ENCODE measurements around the gene FCSK. TPM values are rescaled to one million over a fixed set of nuclear protein-coding genes. Genes with fewer than 3 reads are reported as not detected.

Gene FCSK
- total and polyA plus RNA-seq, 10 of the 15 experiments (the other 5 are each of a cell fraction or from before 2014, with no cell fraction given), result 0.60 to 17.6 (median 7.4) TPM

DNA sequence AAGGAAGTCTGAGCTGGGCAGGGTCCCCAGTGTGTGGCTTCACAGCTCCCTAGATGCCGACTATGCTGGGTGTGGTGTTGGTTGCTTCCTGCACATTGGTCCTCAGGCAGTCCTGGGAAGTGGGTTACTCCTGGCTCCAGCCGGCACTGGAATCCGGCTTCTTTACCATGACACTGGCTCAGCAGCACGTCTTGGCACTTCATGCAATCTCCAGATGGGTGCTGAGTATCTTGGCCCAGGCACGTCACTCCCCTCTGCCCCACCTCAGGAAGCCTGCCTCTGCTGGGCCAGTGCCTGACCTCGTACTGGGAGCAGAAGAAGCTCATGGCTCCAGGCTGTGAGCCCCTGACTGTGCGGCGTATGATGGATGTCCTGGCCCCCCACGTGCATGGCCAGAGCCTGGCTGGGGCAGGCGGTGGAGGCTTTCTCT, 24.5 kb downstream of the FCSK start:
- no TSS peak for BruUV-seq (replicated peaks)
- Histone ChIP-seq H3K36me3 (ENCODE audit: control insufficient read depth in 2 of 2, insufficient read depth in 2 of 2, low read length in 1 of 2) (peaks cover 17 to 28% of the 10 kb centered on the region in 2 experiments), H3K9me3 (replicated peaks; ENCODE audit: control insufficient read depth, insufficient read depth, low read length) (no peaks in the 10 kb centered on the region), H3K9ac (ENCODE audit: control insufficient read depth, insufficient read depth, low read length) (no peak overlapping the region), H3K79me2 (ENCODE audit: control insufficient read depth, insufficient read depth, low read length) (no peaks in the 10 kb centered on the region), H3K27me3 (replicated peaks in 1 of 2; ENCODE audit: control insufficient read depth in 2 of 2, insufficient read depth in 2 of 2, low read length in 1 of 2) (no peaks in the 10 kb centered on the region), H3K4me3 (no peak overlapping the region), H3K4me1 (ENCODE audit: control insufficient read depth, insufficient read depth, low read length) (peaks cover 35% of the 10 kb centered on the region), H4K20me1 (ENCODE audit: control insufficient read depth, insufficient read depth) (no peaks in the 10 kb centered on the region), H2AFZ (ENCODE audit: control insufficient read depth, low read depth, low read length) (no peak overlapping the region), H3K27ac (ENCODE audit: control insufficient read depth, insufficient read depth) (no peak overlapping the region), H3K4me2 (ENCODE audit: control insufficient read depth, insufficient read depth) (no peak overlapping the region)
- ChIA-PET RAD21 (ENCODE audit: unreplicated experiment) (no interaction called here), CTCF (interaction anchor here (0.9 to 1.4 kb wide), 3 partner anchors 46 to 85 kb away, joined by 3 to 4 read pairs (median 4); no protein-coding TSS in a partner anchor), POLR2A (interaction anchor here (2.6 kb wide), 1 partner anchor 42 kb away, joined by 11 read pairs; the partner anchor contains the start of gene ST3GAL2), SMC1A (ENCODE audit: uncharacterized antibody, unreplicated experiment) (interaction anchor here (3.3 kb wide), 1 partner anchor 99 kb away, joined by 11 read pairs; no protein-coding TSS in a partner anchor)
- no peak for ATAC-seq
- TF ChIP-seq POLR2A (IDR thresholded peaks at IDR 0.05; ENCODE audit: low read depth, low read length), result 0 out of 2 replicates have a peak, but pooled peaks have one; percentile 4
- TF ChIP-seq NBN (IDR thresholded peaks at IDR 0.05), result no peak
- WGBS (ENCODE audit: insufficient coverage, insufficient replicate concordance, low lambda C conversion rate, missing lambda C conversion rate), result 91% methylated on average over 10 of the region's 10 CpGs
- no peak for FAIRE-seq
- no peak for DNase-seq (ENCODE audit: low read depth, low spot score)
- intact Hi-C loops (cut with micrococcal nuclease; ENCODE audit: unreplicated experiment), result no loop called here
- in situ Hi-C loops (cut with MboI), result no loop called here

DNA sequence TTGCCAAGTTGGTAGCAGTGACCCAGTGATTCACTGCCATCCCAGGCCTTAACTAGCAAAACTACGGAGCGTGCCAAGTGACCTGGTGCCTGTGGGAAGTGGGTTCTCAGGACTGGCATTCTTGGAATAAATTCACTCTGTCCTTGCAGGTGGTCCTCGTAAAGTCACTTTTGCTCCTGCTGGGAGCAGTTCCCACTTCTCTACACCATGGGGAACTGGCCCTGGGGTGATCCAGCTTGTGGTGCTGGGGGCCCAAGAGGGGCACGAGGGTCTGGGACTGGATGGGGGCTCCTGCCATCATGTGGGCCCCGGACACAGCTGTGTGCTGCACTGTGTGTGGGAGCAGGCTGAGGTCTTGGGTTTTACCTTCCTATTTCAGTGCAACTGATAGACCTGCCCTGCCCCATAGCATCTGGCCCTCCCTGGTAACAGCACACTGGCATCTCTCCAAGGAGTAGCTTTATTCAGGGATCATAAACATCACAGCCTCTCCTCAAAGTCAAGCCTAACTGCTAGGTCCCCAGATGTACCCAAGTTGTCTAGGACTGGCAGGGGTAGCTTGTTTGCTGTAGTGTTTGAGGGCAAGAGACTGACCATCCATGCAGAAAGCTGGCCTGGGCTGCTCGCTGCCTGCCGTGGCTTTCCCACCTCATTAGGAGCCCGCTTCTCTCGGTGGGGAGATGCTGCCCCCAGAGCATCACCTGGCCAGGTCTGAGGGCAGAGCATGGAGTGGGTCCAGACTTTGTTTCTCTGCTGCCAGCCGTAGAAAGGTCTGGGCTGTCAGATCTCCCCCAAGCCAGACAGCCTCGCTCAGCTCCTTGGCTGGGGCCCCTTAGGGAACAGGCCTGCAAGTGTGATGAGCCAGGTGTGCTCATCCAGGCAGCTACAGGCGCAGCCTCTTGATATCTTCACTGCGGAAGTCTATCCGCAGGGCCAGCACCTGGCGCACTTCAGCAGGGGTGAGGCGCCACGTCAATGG, 26.0 kb downstream of the FCSK start:
- Histone ChIP-seq H3K79me2 (ENCODE audit: control insufficient read depth, insufficient read depth, low read length) (no peaks in the 10 kb centered on the region), H4K20me1 (ENCODE audit: control insufficient read depth, insufficient read depth) (no peaks in the 10 kb centered on the region), H3K27ac (ENCODE audit: control insufficient read depth, insufficient read depth) (no peak overlapping the region), H3K9me3 (replicated peaks; ENCODE audit: control insufficient read depth, insufficient read depth, low read length) (no peaks in the 10 kb centered on the region), H3K9ac (ENCODE audit: control insufficient read depth, insufficient read depth, low read length) (no peak overlapping the region), H2AFZ (ENCODE audit: control insufficient read depth, low read depth, low read length) (no peak overlapping the region), H3K4me1 (ENCODE audit: control insufficient read depth, insufficient read depth, low read length) (peaks cover 32% of the 10 kb centered on the region), H3K27me3 (replicated peaks in 1 of 2; ENCODE audit: control insufficient read depth in 2 of 2, insufficient read depth in 2 of 2, low read length in 1 of 2) (no peaks in the 10 kb centered on the region), H3K4me2 (ENCODE audit: control insufficient read depth, insufficient read depth) (no peak overlapping the region), H3K36me3 (ENCODE audit: control insufficient read depth in 2 of 2, insufficient read depth in 2 of 2, low read length in 1 of 2) (peaks cover 20 to 28% of the 10 kb centered on the region in 2 experiments), H3K4me3 (no peak overlapping the region)
- no peak for ATAC-seq
- intact Hi-C loops (cut with micrococcal nuclease; ENCODE audit: unreplicated experiment) (no loop called here), in situ Hi-C loops (cut with MboI) (no loop called here)
- ChIA-PET RAD21 (ENCODE audit: unreplicated experiment) (no interaction called here), POLR2A (interaction anchor here (0.5 to 0.6 kb wide), 2 partner anchors 89 to 756 kb away, joined by 3 read pairs; no protein-coding TSS in a partner anchor), SMC1A (ENCODE audit: uncharacterized antibody, unreplicated experiment) (interaction anchor here (0.8 to 1.0 kb wide), 2 partner anchors 37 to 43 kb away, joined by 3 read pairs; partner anchors contain the start of gene COG4), CTCF (no interaction called here)
- no peak for DNase-seq (ENCODE audit: low read depth, low spot score)
- no peak for FAIRE-seq
- BruUV-seq (replicated peaks), result no TSS peak
- no peak for TF ChIP-seq MYC (IDR thresholded peaks at IDR 0.05; ENCODE audit: insufficient read depth, insufficient read length, insufficient replicate concordance, low read length, severe bottlenecking)
- TF ChIP-seq ZNF217 (IDR thresholded peaks at IDR 0.05), result no peak
- no peak for TF ChIP-seq SIN3A (IDR thresholded peaks at IDR 0.05; ENCODE audit: low read depth, low read length)
- no peak for TF ChIP-seq IRF5 (IDR thresholded peaks at IDR 0.05; ENCODE audit: borderline replicate concordance)
- WGBS (ENCODE audit: insufficient coverage, insufficient replicate concordance, low lambda C conversion rate, missing lambda C conversion rate), result 89% methylated on average over 17 of the region's 17 CpGs
